ENCODE data around the gene CDKN2B-AS1.
A peak's percentile ranks its signal among the peaks of the same experiment; 100 is the strongest.

DNA sequence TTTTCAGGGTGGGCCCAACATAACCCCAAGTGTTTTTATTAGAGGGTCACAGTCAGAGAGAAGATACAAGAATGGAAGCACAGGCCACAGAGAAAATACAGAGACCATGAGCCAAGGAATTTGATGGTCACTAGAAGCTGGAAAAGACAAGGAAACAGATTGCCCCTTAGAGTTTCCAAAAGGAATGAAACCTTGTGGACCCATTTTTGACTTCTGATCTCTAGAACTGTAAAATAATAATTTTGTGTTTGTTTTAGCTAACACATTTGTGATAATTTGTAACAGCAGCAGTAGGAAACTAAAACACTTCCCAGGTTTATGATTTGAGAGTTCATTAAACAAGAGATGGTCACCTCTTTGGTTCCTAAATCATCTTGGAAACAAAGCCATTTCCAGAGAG is 22.2 kb upstream of the CDKN2B-AS1 start:
- TF ChIP-seq, protein P1, sequence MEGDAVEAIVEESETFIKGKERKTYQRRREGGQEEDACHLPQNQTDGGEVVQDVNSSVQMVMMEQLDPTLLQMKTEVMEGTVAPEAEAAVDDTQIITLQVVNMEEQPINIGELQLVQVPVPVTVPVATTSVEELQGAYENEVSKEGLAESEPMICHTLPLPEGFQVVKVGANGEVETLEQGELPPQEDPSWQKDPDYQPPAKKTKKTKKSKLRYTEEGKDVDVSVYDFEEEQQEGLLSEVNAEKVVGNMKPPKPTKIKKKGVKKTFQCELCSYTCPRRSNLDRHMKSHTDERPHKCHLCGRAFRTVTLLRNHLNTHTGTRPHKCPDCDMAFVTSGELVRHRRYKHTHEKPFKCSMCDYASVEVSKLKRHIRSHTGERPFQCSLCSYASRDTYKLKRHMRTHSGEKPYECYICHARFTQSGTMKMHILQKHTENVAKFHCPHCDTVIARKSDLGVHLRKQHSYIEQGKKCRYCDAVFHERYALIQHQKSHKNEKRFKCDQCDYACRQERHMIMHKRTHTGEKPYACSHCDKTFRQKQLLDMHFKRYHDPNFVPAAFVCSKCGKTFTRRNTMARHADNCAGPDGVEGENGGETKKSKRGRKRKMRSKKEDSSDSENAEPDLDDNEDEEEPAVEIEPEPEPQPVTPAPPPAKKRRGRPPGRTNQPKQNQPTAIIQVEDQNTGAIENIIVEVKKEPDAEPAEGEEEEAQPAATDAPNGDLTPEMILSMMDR (IDR thresholded peaks at IDR 0.05; ENCODE audit: poor library complexity): no peak
- TF ChIP-seq EZH2 (IDR thresholded peaks at IDR 0.05; ENCODE audit: borderline replicate concordance) (peak; percentile 55), EZH2phosphoT487 (IDR thresholded peaks at IDR 0.05; ENCODE audit: low read depth, severe bottlenecking, unreplicated experiment) (no peak)
